GM21619 (cell line): ENCODE measurements around the gene ZNF76.
A peak's percentile ranks its signal among the peaks of the same experiment; 100 is the strongest.

Source experiments
- ATAC-seq: cut with Tn5 transposase; IDR thresholded peaks from one replicate; pipeline ENCODE4 v1.9.1; 2021; ENCODE audit not compliant: unreplicated experiment

ZNF76 gene

GRCh38 chr6:35236223-35236622, 23.3 kb upstream of the ZNF76 start:
- ATAC-seq = no peak

DNA sequence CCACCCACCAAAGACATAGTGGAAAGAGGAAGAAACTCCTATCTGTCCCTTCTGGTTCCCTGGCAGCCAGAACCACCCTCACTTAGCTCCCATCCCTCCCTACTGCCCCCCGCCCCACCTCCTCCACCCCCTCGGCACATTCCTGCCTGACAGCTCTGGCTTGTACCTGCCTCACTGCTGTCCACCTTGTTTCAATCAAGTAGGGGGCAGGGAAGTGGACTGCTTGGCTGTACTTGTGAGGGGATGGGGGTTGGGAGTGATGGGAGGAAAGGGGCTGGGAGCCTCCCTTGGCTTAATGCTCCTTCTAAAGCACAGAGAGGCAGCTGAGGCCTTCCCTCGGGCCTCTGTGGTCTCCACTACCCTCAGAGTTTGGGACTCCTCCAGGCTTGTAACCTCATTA, 22.1 kb upstream of the ZNF76 start:
- ATAC-seq = no peak

DNA sequence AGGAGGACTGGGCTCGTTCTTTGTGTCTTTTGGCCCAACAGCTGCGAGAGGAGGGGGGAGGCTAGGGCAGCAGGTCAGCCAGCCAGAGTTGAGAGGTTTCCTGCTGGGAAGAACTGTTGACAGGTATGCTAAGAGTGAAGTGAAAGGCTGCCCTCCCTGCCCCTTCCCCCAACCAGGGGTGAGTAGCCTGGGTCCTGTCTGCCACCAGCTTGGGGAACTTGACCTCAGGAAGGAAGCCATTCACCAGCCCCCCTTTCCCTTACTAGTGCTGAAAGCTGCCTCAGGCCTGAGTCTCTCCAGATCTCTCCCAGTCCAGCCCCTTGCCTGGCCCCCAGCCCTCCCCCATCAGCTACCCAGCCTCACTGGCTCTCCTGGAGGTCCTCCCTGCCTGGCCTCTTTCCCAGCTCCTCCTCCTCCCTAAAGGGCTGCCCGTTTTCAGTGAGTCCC, 20.7 kb upstream of the ZNF76 start:
- ATAC-seq = no peak

DNA sequence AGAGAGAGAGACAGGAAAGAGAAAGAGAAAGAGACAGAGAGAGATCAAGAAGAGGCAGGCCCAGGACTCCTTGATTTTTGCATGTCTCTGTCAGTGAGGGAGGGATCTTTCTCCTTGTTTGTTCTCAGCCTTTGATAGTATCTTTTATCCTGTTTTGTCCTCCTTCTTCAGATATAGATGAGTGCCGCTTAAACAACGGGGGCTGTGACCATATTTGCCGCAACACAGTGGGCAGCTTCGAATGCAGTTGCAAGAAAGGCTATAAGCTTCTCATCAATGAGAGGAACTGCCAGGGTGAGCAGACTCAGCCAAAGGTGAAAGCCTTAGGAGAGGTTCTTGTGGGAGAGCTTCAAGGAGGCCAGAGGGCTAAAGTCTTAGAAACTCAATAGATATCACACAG, 20.0 kb upstream of the ZNF76 start:
- no peak for ATAC-seq

GRCh38 chr6:35240838-35241801, 18.4 kb upstream of the ZNF76 start:
- no peak for ATAC-seq

DNA sequence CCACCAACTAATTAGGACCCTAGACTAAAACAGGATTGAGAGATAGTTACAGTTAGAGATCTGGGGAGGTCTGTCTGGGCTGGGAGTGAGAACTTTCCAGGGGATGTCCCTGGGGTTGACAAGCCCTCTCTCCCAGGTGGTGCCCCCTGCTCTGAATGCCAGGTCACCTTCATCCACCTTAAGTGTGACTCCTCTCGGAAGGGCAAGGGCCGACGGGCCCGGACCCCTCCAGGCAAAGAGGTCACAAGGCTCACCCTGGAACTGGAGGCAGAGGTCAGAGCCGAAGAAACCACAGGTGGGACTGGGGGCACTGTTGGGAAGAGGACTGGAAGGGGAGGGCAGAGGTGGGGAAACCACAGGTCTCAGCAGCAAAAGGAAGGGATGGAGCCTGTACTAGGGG, 17.0 kb upstream of the ZNF76 start:
- ATAC-seq = no peak

GRCh38 chr6:35242906-35243305, 16.6 kb upstream of the ZNF76 start:
- no peak for ATAC-seq

DNA sequence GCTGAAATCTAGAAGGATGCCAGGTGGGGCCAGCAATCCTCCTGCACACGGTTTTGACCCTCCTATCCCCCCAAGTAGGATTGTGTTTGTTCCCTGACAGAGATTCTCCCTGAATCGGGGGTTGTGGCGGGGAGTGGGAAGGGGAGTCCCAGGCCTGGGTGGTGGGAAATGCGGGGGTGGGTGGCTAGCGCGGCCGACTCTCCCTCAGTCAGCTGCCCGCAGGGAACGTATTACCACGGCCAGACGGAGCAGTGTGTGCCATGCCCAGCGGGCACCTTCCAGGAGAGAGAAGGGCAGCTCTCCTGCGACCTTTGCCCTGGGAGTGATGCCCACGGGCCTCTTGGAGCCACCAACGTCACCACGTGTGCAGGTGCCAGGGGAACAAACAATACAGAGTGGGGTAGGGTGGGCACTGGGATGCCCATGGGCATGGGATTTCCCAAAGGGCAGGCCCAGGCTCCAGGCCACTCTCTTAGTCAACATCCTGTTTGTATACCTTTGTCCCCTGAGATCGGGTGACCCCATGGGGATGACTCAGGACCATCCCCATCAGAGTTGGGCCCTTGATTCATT, 16.1 kb upstream of the ZNF76 start:
- no peak for ATAC-seq

DNA sequence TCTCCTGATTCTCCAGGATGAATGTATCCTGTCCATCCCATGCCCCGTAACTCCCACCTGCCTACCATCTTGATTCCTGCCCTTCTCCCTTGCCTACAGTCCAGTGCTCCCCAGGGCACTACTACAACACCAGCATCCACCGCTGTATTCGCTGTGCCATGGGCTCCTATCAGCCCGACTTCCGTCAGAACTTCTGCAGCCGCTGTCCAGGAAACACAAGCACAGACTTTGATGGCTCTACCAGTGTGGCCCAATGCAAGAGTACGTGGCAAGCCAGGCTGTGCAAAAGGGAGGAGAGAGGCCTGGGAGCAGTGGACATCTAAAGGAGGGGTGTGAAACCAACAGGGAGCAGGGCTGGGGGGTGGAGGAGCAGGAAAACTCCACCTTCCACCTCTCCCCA, 15.0 kb upstream of the ZNF76 start:
- no peak for ATAC-seq

GRCh38 chr6:35247642-35248231, 11.8 kb upstream of the ZNF76 start:
- ATAC-seq = peak; percentile 56

GRCh38 chr6:35248300-35248699, 11.2 kb upstream of the ZNF76 start:
- ATAC-seq = no peak

- ATAC-seq = no peak
Measured at GRCh38 chr6:35248965-35249364, 10.6 kb upstream of the ZNF76 start.

DNA sequence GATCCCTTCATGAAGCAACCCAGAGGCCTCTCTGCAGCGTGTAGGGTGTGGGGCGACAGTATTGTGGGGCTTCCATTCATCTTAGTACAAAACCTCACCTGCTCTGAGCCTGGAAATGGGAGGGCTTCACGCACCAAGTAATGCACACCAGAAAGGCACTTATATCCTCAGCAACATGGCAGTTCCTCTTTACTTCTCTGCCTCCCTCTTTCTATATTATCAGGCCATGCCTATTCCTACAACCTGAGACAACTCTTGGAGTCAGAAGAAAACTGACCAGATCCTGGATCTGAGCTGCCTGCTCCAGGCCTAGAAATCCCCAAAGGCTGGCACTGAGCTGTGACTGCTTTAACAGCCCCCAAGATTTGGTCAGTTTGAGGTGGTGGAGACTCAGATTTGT, 7.6 kb upstream of the ZNF76 start:
- ATAC-seq = no peak

- no peak for ATAC-seq
Measured at GRCh38 chr6:35253249-35253648, 6.3 kb upstream of the ZNF76 start.

DNA sequence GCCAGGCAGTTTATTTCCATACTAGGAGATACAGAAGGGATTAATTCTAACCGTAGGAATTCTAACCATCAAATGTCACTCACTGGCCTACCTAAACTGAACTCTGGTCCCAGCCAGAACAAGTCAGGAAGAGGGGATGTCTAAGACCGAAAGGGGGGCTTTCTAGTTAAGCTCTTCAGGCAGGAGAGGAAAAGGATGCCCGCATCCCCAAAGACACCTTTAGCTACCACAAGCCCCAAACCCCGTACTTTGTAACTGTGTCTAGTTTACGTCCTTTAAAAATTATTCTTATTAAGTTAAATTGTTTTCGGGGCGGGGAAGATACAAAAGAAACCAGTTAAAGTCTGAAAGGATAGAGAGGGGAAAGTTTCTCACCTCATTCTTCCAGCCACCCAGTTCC, 1.2 kb upstream of the ZNF76 start:
- ATAC-seq = no peak

- no peak for ATAC-seq
Measured at GRCh38 chr6:35258858-35259193, 709 bp upstream of the ZNF76 start.

- peak; percentile 31 for ATAC-seq
Measured at GRCh38 chr6:35259948-35260590, 534 bp downstream of the ZNF76 start.

DNA sequence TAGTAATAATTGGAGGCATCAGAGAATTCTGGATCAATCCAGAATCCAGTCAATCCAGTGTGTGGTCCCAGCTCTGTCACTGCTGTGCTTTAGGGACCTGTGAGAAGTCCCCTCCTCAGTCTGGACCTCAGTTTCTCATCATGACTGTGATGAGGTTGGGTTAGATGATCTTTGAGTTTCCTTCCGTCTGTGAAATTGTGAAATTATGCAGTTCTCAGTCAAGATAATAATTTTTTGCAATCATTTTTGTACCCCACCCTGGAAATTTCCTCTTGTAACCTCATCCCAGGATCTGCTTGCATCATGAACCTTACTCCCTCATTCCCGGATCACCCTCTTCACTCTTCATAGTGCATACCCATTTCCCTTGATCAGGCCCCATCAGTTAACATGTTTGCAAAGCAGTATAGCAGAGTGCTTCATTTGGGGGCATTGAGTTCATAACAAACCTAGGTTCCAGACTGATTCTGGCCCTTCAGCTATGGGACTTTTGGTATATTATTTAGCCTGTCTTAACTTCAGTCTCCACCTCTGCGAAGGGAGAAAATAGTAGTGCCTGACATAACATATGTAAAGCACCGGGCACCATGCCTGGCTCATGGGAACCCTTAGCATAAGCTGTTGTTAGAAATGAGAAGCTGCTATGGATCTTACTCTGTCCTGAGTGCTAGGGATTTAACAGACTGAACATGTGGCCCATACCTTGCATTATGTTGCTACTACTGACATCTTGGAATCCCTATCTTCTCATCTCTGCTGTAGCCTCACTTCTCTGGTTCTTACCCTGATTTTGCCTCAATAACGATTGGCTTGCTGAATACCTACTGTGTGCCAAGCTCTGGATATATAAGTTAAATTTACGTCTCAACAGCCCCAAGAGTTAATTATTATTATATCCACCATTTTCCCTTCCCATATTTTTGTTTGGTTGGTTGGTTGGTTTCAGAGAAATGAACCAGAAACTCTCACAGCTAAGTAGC, 1.3 kb downstream of the ZNF76 start:
- no peak for ATAC-seq

- ATAC-seq = no peak
Measured at GRCh38 chr6:35262596-35262995, 3.1 kb downstream of the ZNF76 start.

- ATAC-seq = no peak
Measured at GRCh38 chr6:35264550-35265274, 5.2 kb downstream of the ZNF76 start.
